Measurements from ENCODE around the gene DOCK2. TPM values are rescaled to one million over a fixed set of nuclear protein-coding genes. Genes with fewer than 3 reads are reported as not detected.

The DOCK2 gene
- total RNA-seq, 2 experiments from 2014 or later = 248 to 270 TPM

Other genes starting within 250 kb of the DOCK2 start
- gene SPDL1, start 53.5 kb upstream of the DOCK2 start, total RNA-seq = 10 to 100 TPM; 37.8 to 39.8 TPM

Measured in activated CD4-positive, alpha-beta memory T cell treated with anti-CD3 and anti-CD28 coated beads, Interleukin-2, amount 10 ng/mL, durations not matched to agents 7 days and 5 days (primary cell).